Fibroblast of gingiva (primary cell): ENCODE data around the gene KASH5.
"Not testable (repeated sequence)": the region's sequence is repeated elsewhere in the genome, so short reads cannot be mapped to it uniquely, and the experiment has no call there.

Experiments used
- DNase-seq: peaks from one replicate; pipeline ENCODE4 v3.0.0-alpha.2; 2011; ENCODE audit warnings: low read depth

The KASH5 gene

DNA sequence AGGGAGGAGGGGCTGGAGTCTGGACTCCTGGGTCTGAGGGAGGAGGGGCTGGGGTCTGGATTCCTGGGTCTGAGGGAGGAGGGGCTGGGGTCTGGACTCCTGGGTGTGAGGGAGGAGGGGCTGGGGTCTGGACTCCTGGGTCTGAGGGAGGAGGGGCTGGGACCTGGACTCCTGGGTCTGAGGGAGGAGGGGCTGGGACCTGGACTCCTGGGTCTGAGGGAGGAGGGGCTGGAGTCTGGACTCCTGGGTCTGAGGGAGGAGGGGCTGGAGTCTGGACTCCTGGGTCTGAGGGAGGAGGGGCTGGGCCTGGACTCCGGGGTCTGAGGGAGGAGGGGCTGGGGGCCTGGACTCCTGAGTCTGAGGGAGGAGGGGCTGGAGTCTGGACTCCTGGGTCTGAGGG lies 73.1 kb downstream of the KASH5 start:
- DNase-seq: not testable (repeated sequence)

DNA sequence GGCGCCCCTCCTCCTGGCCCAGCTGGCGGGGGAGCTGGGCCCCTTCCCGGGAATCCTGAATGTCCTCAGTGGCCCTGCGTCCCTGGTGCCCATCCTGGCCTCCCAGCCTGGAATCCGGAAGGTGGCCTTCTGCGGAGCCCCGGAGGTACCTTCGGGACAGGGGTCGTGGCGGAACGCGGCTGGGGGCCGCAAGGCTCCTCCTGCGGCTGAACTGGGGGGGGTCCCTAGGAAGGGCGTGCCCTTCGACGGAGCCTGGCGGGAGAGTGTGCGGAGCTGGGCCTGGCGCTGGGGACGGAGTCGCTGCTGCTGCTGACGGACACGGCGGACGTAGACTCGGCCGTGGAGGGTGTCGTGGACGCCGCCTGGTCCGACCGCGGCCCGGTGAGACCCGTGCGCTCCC lies 73.6 kb downstream of the KASH5 start:
- DNase-seq: no peak

DNA sequence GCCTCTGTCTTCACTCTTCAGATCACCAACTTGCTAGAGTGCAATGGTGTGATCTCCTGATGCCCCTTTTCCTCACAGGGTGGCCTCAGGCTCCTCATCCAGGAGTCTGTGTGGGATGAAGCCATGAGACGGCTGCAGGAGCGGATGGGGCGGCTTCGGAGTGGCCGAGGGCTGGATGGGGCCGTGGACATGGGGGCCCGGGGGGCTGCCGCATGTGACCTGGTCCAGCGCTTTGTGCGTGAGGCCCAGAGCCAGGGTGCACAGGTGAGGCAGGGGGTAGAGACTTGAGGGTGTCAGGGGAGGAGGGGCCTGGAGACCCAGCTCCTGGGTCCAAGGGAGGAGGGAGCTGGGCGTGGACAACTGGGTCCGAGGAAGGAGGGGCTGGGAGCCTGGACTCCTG lies 74.4 kb downstream of the KASH5 start:
- no peak for DNase-seq

DNA sequence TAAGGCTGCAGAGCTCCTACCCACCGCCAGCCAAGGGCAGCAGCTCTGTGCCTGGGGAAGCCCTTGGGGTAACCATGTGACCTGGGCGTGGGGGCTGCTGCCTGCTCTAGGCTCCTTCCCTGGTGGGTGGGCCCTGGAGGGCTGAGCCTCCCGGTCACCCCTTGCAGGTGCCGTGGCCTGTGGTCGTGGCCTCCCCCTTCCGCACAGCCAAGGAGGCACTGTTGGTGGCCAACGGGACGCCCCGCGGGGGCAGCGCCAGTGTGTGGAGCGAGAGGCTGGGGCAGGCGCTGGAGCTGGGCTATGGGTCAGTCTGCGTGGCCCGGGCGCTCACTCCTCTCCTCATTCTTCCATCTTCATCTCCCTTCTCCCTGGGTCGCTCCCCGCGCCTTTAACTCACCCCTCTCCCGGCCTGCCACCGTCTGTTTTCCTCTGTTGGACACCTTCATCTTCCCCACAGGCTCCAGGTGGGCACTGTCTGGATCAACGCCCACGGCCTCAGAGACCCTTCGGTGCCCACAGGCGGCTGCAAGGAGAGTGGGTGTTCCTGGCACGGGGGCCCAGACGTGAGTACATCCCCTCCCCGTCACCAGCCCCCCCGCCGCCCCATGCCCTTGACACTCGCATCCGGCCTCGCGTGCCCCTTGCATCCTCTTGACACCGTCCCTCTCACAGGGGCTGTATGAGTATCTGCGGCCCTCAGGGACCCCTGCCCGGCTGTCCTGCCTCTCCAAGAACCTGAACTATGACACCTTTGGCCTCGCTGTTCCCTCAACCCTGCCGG lies 76.1 kb downstream of the KASH5 start:
- DNase-seq: no peak

- no peak for DNase-seq
These were observed 77.3 kb downstream of the KASH5 start for GRCh38 chr19:49465371-49465770.
